HG02870 (cell line): ENCODE results near the gene GLRA2.

Experiments used
- ATAC-seq: cut with Tn5 transposase; IDR thresholded peaks from one replicate; pipeline ENCODE4 v1.9.1; 2021; ENCODE audit warnings: mild to moderate bottlenecking, moderate library complexity; ENCODE audit not compliant: unreplicated experiment

GLRA2 gene

GRCh38 chrX:14694611-14695010 is 165.3 kb downstream of the GLRA2 start:
- no peak for ATAC-seq

- ATAC-seq, result peak; percentile 74
Observed at GRCh38 chrX:14697451-14697850, 168.1 kb downstream of the GLRA2 start.

GRCh38 chrX:14698790-14699189 is 169.5 kb downstream of the GLRA2 start:
- no peak for ATAC-seq

GRCh38 chrX:14700982-14701381 is 171.6 kb downstream of the GLRA2 start:
- ATAC-seq, result no peak

DNA sequence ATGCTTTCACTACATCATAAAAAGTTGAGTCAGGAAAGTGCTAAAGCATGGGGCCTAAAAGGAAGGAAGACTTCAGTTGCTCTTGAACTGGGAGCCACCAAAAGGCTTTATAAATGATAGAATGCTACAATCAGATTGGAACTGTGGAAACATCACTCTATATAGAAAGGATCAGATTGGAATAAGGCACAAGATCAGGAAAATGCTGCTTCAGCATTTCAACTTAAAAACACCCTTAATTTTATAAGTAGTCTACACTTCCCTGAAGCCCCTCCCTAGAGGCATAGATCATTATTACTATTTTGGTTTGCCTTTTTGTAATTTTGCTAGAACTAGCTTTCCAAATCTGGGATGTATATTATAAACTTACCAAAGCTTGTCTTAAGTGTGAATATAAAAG is 172.8 kb downstream of the GLRA2 start:
- ATAC-seq, result no peak

- ATAC-seq, result no peak
Observed at GRCh38 chrX:14712096-14712495, 182.8 kb downstream of the GLRA2 start.

- ATAC-seq, result no peak
Observed at GRCh38 chrX:14717949-14718348, 188.6 kb downstream of the GLRA2 start.

- no peak for ATAC-seq
Observed at GRCh38 chrX:14718403-14718802, 189.1 kb downstream of the GLRA2 start.

GRCh38 chrX:14729058-14729457 is 199.7 kb downstream of the GLRA2 start:
- ATAC-seq, result no peak

DNA sequence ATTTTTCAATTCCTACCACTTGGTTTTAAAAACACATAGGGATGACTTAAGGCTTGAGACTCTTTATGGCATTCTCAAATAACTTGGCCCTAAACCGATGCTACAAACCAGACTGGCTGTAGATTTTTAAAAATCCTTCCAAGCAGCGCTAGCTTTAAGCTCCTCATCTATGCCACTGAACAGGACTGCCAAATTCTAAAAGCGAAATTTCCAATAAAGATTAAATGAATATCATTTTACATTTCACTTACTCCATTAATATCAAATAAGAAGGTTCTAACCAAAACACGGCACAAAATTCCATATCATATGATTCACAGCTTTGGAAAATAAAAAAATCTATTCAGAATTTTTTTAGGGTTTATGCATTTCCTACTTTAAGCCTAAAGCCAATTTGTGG is 209.3 kb downstream of the GLRA2 start:
- ATAC-seq, result no peak

DNA sequence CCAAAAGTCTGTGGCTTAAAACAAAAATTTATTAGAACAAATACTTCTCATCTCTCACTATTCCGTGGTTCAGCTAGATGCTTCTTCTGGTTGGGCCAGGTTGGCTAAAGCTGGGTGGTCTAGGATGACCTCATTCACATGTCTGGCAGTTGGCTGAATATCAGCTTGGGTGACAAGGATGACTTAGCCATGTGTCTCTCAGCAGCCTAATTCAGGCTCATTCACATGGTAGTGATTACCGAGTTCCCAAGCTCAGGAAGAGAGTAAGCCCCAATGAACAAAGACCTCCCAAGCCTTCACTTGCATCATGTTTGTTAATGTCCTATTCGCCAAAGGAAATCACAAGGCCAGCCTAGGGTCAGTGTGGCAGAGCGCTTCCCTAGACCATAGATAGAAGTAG is 224.1 kb downstream of the GLRA2 start:
- no peak for ATAC-seq

GRCh38 chrX:14758029-14758491 is 228.7 kb downstream of the GLRA2 start:
- ATAC-seq, result no peak

- ATAC-seq, result no peak
Observed at GRCh38 chrX:14775416-14775815, 246.1 kb downstream of the GLRA2 start.

- no peak for ATAC-seq
Observed at GRCh38 chrX:14776901-14777300, 247.6 kb downstream of the GLRA2 start.

DNA sequence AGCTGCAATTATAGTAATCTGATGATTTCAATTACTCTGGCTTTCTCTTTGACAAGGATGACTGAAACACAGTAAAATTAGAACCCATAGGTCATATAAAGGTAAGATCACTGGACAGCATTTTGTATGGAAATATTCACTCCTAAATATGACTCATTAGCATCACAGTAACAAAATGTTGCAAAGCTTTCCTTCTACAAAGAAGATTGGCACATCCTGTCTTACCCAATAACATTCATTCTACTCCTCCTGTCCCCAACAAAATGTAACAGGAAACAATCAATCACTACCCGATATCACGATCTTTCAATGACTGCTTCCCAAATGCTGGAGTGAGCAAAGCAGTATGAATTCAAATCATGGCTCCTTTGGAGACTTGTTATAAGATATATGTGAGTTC is 248.2 kb downstream of the GLRA2 start:
- ATAC-seq, result no peak

- no peak for ATAC-seq
Observed at GRCh38 chrX:14779580-14779979, 250.2 kb downstream of the GLRA2 start.
